ENCODE measurements around the gene PUS1.
A peak's percentile ranks its signal among the peaks of the same experiment; 100 is the strongest.
"Not testable (repeated sequence)": the region's sequence is repeated elsewhere in the genome, so short reads cannot be mapped to it uniquely, and the experiment has no call there.

PUS1 gene

GRCh38 chr12:131928711-131929580 lies at the start of gene PUS1:
TSS of gene PUS1 (plus strand) at chr12:131929276. CDS start at chr12:131929723, 447 bp downstream.
- DNase-seq = peak; percentile 95

DNA sequence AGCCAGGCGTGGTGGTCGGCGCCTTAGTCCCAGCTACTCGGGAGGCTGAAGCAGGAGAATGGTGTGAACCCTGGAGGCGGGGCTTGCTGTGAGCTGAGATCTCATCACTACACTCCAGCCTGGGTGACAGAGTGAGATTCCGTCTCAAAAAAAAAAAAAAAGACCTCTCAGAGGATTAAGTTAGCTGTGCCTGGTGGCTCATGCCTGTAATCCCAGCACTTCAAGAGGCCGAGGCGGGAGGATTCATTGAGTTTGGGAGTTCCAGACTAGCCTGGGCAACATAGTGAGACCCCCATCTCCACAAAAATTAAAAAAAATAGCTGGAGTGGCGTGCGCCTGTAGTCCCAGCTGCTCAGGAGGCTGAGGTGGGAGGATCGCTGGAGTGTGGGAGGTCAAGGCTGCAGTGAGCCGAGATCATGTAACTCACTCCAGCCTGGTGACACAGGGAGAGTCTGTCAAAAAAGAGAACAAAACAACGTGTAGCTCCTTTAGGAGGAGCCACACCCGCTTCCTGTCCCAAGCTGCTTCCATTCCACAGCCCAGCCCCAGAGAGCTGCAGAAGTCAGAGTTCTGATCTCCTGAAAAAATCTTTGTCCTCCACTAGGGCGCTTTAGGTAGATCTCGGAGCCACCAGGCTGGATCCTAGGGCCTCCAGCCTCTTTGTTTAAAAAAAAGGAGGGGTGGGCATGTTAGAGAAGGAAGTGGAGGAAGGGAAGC lies 46.1 kb upstream of the PUS1 start:
- DNase-seq = peak; percentile 23

GRCh38 chr12:131883521-131883900 lies 45.6 kb upstream of the PUS1 start:
- DNase-seq = no peak

DNA sequence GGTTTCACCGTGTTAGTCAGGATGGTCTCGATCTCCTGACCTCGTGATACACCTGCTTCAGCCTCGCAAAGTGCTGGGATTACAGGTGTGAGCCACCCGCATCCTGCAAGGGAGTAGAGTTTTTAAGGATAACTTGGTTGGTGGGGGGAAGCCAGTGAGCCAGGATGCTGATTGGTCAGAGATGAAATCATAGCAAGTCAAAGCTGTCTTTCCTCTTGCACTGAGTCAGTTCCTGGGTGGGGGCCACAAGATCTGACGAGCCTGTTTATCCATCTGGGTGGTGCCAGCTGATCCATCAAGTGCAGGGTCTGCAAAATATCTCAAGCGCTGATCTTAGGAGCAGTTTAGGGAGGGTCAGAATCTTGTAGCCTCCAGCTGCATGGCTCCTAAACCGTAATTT lies 44.0 kb upstream of the PUS1 start:
- not testable (repeated sequence) for DNase-seq

- no peak for DNase-seq
These were observed 43.5 kb upstream of the PUS1 start for GRCh38 chr12:131885543-131886057.

- DNase-seq = not testable (repeated sequence)
These were observed 37.4 kb upstream of the PUS1 start for GRCh38 chr12:131891722-131892121.

DNA sequence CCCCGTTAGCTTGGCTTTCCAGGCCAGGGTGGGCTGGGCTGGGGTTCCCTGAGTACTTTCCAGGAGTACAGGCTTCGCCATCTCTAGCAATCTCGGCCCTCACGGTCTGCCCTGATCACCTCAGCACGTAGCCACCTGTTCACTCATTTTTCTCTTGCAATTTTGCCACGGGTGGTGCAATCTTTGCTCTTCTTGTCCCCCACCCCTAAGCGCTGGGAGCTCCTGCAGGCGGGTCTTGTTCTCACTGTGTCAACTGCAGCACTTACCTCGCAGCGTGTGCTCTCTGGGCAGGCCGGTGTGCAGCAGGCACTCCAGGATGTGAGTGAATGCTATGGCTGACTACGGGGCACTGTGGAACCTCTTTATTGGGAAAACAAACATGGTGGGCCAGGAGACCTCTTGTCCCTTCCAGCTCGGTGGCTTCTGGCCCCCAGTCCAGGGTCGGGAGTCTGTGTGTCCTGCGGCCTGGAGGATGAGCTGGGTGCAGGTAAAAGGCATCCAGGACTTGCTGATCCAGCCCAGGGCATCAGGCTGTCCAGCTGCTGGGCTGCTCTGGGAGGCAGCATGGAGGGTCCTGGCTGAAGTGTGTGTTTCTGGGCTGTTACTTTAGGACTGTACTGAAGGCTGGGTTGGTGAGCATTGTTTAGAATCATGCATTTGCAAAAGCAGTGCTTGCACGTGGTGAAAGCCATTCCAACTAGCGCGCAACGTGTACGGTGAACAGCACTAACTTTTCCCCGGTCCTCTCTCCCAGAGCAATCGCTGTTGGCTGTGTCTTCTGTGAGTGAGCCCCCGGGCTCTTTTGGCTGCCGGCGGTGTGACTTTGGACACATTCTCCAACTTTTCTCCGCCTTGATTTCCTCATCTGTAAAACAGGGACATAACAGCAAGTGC lies 36.1 kb upstream of the PUS1 start:
- DNase-seq = no peak

- DNase-seq = no peak
These were observed 35.3 kb upstream of the PUS1 start for GRCh38 chr12:131893605-131894312.

GRCh38 chr12:131894313-131894860 lies 34.7 kb upstream of the PUS1 start, which contains the start of gene ULK1:
TSS of gene ULK1 (plus strand) at chr12:131894622. CDS start at chr12:131895002, 380 bp downstream.
- DNase-seq = peak; percentile 90

- no peak for DNase-seq
These were observed 34.0 kb upstream of the PUS1 start for GRCh38 chr12:131894981-131895639.

- DNase-seq = no peak
These were observed 33.4 kb upstream of the PUS1 start for GRCh38 chr12:131895640-131896079.

DNA sequence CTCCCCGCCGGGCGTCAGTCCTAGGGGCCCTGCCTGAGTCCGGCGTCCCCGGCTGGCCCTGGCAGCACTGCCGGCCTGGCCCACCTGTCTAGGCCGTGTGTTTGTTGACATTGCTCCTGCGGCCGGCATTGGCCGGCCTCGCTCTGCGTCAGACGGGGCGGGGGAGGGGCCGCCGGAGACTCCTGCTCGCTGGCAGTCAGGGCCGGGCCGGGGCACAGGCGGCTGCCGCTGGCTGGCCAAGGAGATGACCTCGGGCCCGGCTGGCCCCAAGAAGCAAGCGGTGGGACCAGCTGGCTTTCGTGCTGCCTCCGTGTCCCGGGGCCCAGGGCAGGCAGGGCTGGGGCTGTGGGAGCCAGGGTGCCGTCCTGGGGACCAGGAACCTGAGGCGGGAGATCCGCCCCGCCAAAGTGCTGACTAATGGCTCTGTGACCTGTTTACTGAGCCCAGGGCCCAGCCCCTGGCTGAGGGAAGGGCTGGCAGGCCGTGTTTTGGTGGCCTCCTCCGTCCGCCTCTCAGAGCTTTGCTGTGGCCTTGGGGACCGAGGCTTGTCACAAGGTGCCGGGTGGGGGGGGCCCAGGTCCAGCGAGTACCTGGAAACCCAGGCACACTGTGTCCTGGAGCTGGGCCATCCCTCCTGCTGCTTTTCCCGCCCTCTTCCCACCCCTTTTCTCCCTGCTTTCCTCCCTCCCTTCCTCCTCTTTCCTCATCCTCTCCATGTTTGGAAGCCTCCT lies 32.8 kb upstream of the PUS1 start:
- DNase-seq = peak; percentile 86

GRCh38 chr12:131896811-131897270 lies 32.2 kb upstream of the PUS1 start:
- no peak for DNase-seq

DNA sequence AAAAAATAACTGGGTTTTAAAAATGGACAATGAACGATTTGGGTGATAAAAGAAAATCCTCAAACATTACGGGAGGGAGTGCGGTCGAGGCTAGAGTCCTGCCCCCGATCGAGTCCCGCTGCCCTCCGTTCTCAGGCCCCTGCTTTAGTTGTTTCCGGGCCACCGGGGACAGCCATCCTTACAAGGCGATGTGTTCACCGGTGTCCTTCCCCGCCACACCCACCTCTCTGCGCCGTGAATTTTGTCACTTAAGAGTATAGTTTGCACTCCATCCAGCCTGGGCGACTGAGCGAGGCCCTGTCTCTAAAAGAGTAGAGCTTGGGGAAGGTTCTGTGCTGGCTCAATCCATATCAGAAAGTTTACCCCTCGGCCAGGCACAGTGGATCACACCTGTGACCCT lies 31.8 kb upstream of the PUS1 start:
- no peak for DNase-seq

GRCh38 chr12:131897875-131898274 lies 31.2 kb upstream of the PUS1 start:
- DNase-seq = no peak

GRCh38 chr12:131900397-131900796 lies 28.7 kb upstream of the PUS1 start:
- no peak for DNase-seq

DNA sequence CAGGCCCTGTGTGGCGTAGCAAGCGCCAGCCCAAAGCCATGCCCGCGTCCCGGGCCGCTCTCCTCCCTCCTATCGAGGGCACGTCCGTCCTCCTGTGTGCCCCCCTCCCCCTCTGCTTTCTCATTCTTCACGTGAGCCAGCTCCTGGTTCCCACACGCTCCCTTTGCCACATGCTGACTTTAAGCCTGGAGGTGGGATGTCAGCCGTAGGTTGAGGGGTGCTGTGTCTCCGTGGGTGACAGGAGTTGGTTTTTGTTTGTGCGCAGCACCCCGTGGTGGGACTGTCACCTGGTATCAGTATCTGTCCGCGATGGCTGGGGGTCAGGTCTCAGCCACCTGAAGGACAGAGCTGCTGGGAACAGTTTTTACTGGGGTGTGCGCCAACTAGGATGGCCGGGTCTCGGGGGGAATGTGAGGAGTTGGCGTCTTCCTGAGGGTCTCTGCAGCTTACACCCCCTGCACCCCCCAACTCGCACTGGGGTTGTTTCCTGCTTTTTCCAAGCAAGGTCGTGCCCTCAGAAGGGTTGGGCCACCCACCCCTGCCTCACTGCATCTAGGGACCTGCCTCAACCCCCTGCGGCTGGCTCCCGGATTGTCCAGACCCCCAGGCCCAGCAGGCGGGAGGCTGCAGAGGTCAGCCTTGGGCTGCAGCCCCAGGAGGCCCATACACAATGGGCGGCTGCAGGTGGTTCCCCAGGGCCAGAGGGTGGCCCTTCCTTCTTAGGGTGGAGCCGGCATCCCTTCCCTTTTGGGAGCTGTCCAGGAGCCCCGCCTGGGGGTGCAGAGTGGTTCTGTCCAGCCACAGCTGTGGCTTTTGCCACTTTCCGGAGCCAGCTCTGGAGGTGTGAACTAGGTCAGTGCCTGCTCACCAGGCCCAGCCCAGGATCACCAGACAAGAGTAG lies 27.4 kb upstream of the PUS1 start:
- DNase-seq = no peak

- no peak for DNase-seq
These were observed 26.5 kb upstream of the PUS1 start for GRCh38 chr12:131902332-131903241.
